ENCODE measurements around the gene HMCN2. TPM values are rescaled to one million over a fixed set of nuclear protein-coding genes. Genes with fewer than 3 reads are reported as not detected.

HMCN2 gene
- total and polyA plus RNA-seq, 4 donors, result 0.24 to 1.8 (median 0.29) TPM

DNA sequence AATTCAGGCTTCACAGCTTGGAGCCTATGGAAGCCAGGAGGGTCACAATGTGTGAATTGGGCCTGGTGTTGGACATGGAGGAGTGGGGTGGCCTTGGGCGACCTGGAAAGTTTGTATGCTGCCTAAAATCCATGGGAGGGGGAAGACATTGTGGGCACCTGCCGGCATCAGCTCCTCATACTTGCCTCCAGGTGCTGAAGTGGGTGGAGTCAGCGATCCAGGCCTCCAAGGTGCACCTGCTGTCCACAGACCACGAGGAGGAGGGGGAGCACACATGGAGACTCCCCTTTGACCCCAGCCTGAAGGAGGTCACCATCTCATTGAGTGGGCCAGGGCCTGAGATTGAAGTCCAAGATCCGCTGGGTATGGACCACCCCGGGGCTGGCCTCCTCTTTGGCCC, 29.1 kb downstream of the HMCN2 start:
- Histone ChIP-seq H3K4me1 (ENCODE audit: control insufficient read depth in 4 of 4, insufficient read depth in 4 of 4, low read length in 3 of 4) (peaks cover 0 to 3% (median 0%) of the 10 kb centered on the region in 4 donors), H3K36me3 (ENCODE audit: control insufficient read depth in 4 of 4, insufficient read depth in 3 of 4, low read depth in 1 of 4, low read length in 3 of 4) (no peaks in the 10 kb centered on the region), H3K27ac (ENCODE audit: low read depth in 1 of 2, low read length in 2 of 2) (no peak overlapping the region), H3K9ac (ENCODE audit: low read depth in 1 of 2, low read length in 2 of 2) (no peak overlapping the region), H3K9me3 (ENCODE audit: control insufficient read depth in 4 of 4, low read length in 3 of 4) (no peaks in the 10 kb centered on the region), H3K27me3 (ENCODE audit: control insufficient read depth in 4 of 4, insufficient read depth in 4 of 4, low read length in 3 of 4) (no peaks in the 10 kb centered on the region), H3K4me3 (ENCODE audit: low read depth in 1 of 3, low read length in 3 of 3) (no peak overlapping the region)
- 77% methylated on average over 6 of the region's 6 CpGs for WGBS
- TF ChIP-seq SP1 (IDR thresholded peaks at IDR 0.05), result no peak
- no peak for TF ChIP-seq HNF4A (conservative IDR thresholded peaks at IDR 0.05)
- no peak for TF ChIP-seq YY1 (IDR thresholded peaks at IDR 0.05)
- no peak for TF ChIP-seq TAF1 (conservative IDR thresholded peaks at IDR 0.05)
- TF ChIP-seq, protein P1, sequence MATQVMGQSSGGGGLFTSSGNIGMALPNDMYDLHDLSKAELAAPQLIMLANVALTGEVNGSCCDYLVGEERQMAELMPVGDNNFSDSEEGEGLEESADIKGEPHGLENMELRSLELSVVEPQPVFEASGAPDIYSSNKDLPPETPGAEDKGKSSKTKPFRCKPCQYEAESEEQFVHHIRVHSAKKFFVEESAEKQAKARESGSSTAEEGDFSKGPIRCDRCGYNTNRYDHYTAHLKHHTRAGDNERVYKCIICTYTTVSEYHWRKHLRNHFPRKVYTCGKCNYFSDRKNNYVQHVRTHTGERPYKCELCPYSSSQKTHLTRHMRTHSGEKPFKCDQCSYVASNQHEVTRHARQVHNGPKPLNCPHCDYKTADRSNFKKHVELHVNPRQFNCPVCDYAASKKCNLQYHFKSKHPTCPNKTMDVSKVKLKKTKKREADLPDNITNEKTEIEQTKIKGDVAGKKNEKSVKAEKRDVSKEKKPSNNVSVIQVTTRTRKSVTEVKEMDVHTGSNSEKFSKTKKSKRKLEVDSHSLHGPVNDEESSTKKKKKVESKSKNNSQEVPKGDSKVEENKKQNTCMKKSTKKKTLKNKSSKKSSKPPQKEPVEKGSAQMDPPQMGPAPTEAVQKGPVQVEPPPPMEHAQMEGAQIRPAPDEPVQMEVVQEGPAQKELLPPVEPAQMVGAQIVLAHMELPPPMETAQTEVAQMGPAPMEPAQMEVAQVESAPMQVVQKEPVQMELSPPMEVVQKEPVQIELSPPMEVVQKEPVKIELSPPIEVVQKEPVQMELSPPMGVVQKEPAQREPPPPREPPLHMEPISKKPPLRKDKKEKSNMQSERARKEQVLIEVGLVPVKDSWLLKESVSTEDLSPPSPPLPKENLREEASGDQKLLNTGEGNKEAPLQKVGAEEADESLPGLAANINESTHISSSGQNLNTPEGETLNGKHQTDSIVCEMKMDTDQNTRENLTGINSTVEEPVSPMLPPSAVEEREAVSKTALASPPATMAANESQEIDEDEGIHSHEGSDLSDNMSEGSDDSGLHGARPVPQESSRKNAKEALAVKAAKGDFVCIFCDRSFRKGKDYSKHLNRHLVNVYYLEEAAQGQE (IDR thresholded peaks at IDR 0.05), result no peak
- TF ChIP-seq FOXA1 (IDR thresholded peaks at IDR 0.05), result no peak
- no peak for TF ChIP-seq FOXA2 (IDR thresholded peaks at IDR 0.05)
- TF ChIP-seq JUND (IDR thresholded peaks at IDR 0.05), result no peak
- TF ChIP-seq GABPA (IDR thresholded peaks at IDR 0.05 in 1 of 2, conservative IDR thresholded peaks at IDR 0.05 in 1 of 2), result no peak
- no peak for TF ChIP-seq HNF4G (IDR thresholded peaks at IDR 0.05)
- TF ChIP-seq, protein P2, sequence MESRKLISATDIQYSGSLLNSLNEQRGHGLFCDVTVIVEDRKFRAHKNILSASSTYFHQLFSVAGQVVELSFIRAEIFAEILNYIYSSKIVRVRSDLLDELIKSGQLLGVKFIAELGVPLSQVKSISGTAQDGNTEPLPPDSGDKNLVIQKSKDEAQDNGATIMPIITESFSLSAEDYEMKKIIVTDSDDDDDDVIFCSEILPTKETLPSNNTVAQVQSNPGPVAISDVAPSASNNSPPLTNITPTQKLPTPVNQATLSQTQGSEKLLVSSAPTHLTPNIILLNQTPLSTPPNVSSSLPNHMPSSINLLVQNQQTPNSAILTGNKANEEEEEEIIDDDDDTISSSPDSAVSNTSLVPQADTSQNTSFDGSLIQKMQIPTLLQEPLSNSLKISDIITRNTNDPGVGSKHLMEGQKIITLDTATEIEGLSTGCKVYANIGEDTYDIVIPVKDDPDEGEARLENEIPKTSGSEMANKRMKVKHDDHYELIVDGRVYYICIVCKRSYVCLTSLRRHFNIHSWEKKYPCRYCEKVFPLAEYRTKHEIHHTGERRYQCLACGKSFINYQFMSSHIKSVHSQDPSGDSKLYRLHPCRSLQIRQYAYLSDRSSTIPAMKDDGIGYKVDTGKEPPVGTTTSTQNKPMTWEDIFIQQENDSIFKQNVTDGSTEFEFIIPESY (IDR thresholded peaks at IDR 0.05), result no peak
- TF ChIP-seq NR2F2 (IDR thresholded peaks at IDR 0.05), result no peak
- no peak for TF ChIP-seq EGR1 (IDR thresholded peaks at IDR 0.05; ENCODE audit: low read depth in 2 of 2)
- DNase-seq (ENCODE audit: low spot score), result no peak

DNA sequence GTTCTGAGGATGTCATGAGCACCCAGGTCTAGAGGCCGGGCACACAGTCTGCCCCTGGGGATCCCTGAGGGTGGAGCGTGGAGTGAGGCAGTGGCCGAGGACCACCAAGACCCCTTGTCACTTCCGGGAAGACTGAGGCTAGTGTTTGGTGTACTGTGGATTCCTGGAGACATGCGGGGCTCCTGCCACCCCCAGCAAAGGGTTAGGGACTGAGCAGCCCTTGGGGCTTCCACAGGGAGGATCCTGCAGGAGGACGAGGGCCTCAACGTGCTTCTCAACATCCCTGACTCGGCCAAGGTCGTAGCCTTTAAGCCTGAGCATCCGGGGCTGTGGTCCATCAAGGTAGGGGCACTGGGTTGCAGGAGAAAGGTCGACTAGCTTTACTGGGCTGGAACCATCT, 29.9 kb downstream of the HMCN2 start:
- H3K9ac ChIP-seq (ENCODE audit: low read depth in 1 of 2, low read length in 2 of 2), result no peak overlapping the region
- H3K36me3 ChIP-seq (ENCODE audit: control insufficient read depth in 4 of 4, insufficient read depth in 3 of 4, low read depth in 1 of 4, low read length in 3 of 4), result no peaks in the 10 kb centered on the region
- TF ChIP-seq, protein P1 (IDR thresholded peaks at IDR 0.05), result no peak
- TF ChIP-seq, protein P3, sequence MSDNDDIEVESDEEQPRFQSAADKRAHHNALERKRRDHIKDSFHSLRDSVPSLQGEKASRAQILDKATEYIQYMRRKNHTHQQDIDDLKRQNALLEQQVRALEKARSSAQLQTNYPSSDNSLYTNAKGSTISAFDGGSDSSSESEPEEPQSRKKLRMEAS (IDR thresholded peaks at IDR 0.05), result no peak
- TF ChIP-seq, protein P2 (IDR thresholded peaks at IDR 0.05), result no peak
- TF ChIP-seq RAD21 (IDR thresholded peaks at IDR 0.05) (no peak), HNF4G (IDR thresholded peaks at IDR 0.05) (no peak), EGR1 (IDR thresholded peaks at IDR 0.05; ENCODE audit: low read depth in 2 of 2) (no peak)
- no peak overlapping the region for H3K4me3 ChIP-seq (ENCODE audit: low read depth in 1 of 3, low read length in 3 of 3)
- no peaks in the 10 kb centered on the region for H3K27me3 ChIP-seq (ENCODE audit: control insufficient read depth in 4 of 4, insufficient read depth in 4 of 4, low read length in 3 of 4)
- H3K9me3 ChIP-seq (ENCODE audit: control insufficient read depth in 4 of 4, low read length in 3 of 4), result no peaks in the 10 kb centered on the region
- peaks cover 0 to 3% (median 0%) of the 10 kb centered on the region in 4 donors for H3K4me1 ChIP-seq (ENCODE audit: control insufficient read depth in 4 of 4, insufficient read depth in 4 of 4, low read length in 3 of 4)
- WGBS, result 70% methylated on average over 11 of the region's 11 CpGs
- no peak overlapping the region for H3K27ac ChIP-seq (ENCODE audit: low read depth in 1 of 2, low read length in 2 of 2)
- no peak for DNase-seq (ENCODE audit: low spot score)

All from liver (tissue), 9 donors.